HUDEP-2 (cell line): ENCODE results near the gene PBX1.

Experiments used
- DNase-seq, 76 experiments: peaks; one replicate each; lab custom pipeline; 2025; ENCODE audit not compliant: unreplicated experiment in 76 of 76; lab: John Stamatoyannopoulos, UW

PBX1 gene

GRCh38 chr1:164790081-164790480 lies 231.1 kb downstream of the PBX1 start:
- no peak for DNase-seq

GRCh38 chr1:164792410-164793004 lies 233.5 kb downstream of the PBX1 start:
- DNase-seq, result no peak

GRCh38 chr1:164794356-164794755 lies 235.4 kb downstream of the PBX1 start:
- DNase-seq, result no peak

- no peak for DNase-seq
Measured at GRCh38 chr1:164796916-164797315, 237.9 kb downstream of the PBX1 start.

- DNase-seq, result no peak
Measured at GRCh38 chr1:164801246-164801731, 242.3 kb downstream of the PBX1 start.

- no peak for DNase-seq
Measured at GRCh38 chr1:164801791-164802502, 243.0 kb downstream of the PBX1 start.

- DNase-seq, result no peak
Measured at GRCh38 chr1:164802529-164803282, 243.7 kb downstream of the PBX1 start.

GRCh38 chr1:164803366-164803765 lies 244.4 kb downstream of the PBX1 start:
- no peak for DNase-seq

- no peak for DNase-seq
Measured at GRCh38 chr1:164804366-164804765, 245.4 kb downstream of the PBX1 start.

GRCh38 chr1:164805399-164805798 lies 246.4 kb downstream of the PBX1 start:
- no peak for DNase-seq

GRCh38 chr1:164806531-164806930 lies 247.5 kb downstream of the PBX1 start:
- no peak for DNase-seq

- DNase-seq, result no peak
Measured at GRCh38 chr1:164813776-164814175, 254.8 kb downstream of the PBX1 start.

GRCh38 chr1:164821648-164822047 lies 262.7 kb downstream of the PBX1 start:
- DNase-seq, result no peak

GRCh38 chr1:164823486-164824279 lies 264.7 kb downstream of the PBX1 start:
- DNase-seq, result no peak

GRCh38 chr1:164824542-164824941 lies 265.6 kb downstream of the PBX1 start:
- no peak for DNase-seq

- no peak for DNase-seq
Measured at GRCh38 chr1:164830628-164831027, 271.6 kb downstream of the PBX1 start.

- DNase-seq, result no peak
Measured at GRCh38 chr1:164834641-164835040, 275.7 kb downstream of the PBX1 start.

- no peak for DNase-seq
Measured at GRCh38 chr1:164836614-164837018, 277.6 kb downstream of the PBX1 start.

- DNase-seq, result no peak
Measured at GRCh38 chr1:164838786-164839185, 279.8 kb downstream of the PBX1 start.

- no peak for DNase-seq
Measured at GRCh38 chr1:164840936-164841335, 282.0 kb downstream of the PBX1 start.
